ENCODE data around the gene COLEC11. TPM values are rescaled to one million over a fixed set of nuclear protein-coding genes. Genes with fewer than 3 reads are reported as not detected.

COLEC11 gene
- polyA plus RNA-seq, 1 donor, result 1.5 TPM

DNA sequence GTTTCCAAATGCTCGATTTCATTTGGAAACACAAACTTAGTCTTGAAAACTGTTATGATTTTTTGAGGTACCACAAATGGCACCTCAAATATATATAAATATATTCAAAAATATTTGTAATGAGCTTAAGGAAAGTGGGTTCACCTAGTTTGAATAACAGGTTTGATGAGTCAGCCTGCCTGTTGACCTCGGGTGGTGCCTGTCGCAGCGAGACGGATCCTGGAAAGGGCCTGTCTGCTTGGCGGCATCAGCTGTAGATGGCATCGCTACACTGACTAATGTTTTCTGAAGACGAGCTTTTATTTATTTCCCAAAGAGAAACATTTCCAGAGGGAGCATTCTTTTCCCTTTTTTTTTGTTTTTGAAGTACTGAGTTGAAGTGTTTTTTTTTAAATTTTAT lies 70.0 kb downstream of the COLEC11 start:
- H3K4me1 ChIP-seq (ENCODE audit: control insufficient read depth, insufficient read depth, low read length), result no peaks in the 10 kb centered on the region
- no peak for DNase-seq
- no peaks in the 10 kb centered on the region for H3K9me3 ChIP-seq (ENCODE audit: control insufficient read depth, low read depth, low read length)
- H3K4me3 ChIP-seq (ENCODE audit: low read length), result no peak overlapping the region
- WGBS (ENCODE audit: insufficient coverage, low lambda C conversion rate), result 86% methylated on average over 3 of the region's 8 CpGs
- no peaks in the 10 kb centered on the region for H3K36me3 ChIP-seq (ENCODE audit: control insufficient read depth, insufficient read depth, low read length)
- H3K27ac ChIP-seq (ENCODE audit: low read length), result no peak overlapping the region
- H3K27me3 ChIP-seq (ENCODE audit: control insufficient read depth, insufficient read depth, low read length), result no peaks in the 10 kb centered on the region

- no CpG with 5 or more reads among the region's 16 CpGs for WGBS (ENCODE audit: insufficient coverage, low lambda C conversion rate)
These were observed 71.1 kb downstream of the COLEC11 start for GRCh38 chr2:3665886-3666612.

GRCh38 chr2:3666613-3666975 lies 71.7 kb downstream of the COLEC11 start:
- Histone ChIP-seq H3K27me3 (ENCODE audit: control insufficient read depth, insufficient read depth, low read length) (no peaks in the 10 kb centered on the region), H3K9me3 (ENCODE audit: control insufficient read depth, low read depth, low read length) (no peaks in the 10 kb centered on the region), H3K4me3 (ENCODE audit: low read length) (no peak overlapping the region), H3K27ac (ENCODE audit: low read length) (no peak overlapping the region), H3K4me1 (ENCODE audit: control insufficient read depth, insufficient read depth, low read length) (no peaks in the 10 kb centered on the region), H3K36me3 (ENCODE audit: control insufficient read depth, insufficient read depth, low read length) (no peaks in the 10 kb centered on the region)
- no peak for DNase-seq
- no CpG with 5 or more reads among the region's 18 CpGs for WGBS (ENCODE audit: insufficient coverage, low lambda C conversion rate)

More at GRCh38 chr2:3665886-3666612, 71.1 kb downstream of the COLEC11 start:
- H3K27ac ChIP-seq (ENCODE audit: low read length), result no peak overlapping the region
- no peaks in the 10 kb centered on the region for H3K4me1 ChIP-seq (ENCODE audit: control insufficient read depth, insufficient read depth, low read length)
- H3K4me3 ChIP-seq (ENCODE audit: low read length), result no peak overlapping the region
- H3K27me3 ChIP-seq (ENCODE audit: control insufficient read depth, insufficient read depth, low read length), result no peaks in the 10 kb centered on the region
- H3K9me3 ChIP-seq (ENCODE audit: control insufficient read depth, low read depth, low read length), result no peaks in the 10 kb centered on the region
- no peak for DNase-seq
- no peaks in the 10 kb centered on the region for H3K36me3 ChIP-seq (ENCODE audit: control insufficient read depth, insufficient read depth, low read length)

DNA sequence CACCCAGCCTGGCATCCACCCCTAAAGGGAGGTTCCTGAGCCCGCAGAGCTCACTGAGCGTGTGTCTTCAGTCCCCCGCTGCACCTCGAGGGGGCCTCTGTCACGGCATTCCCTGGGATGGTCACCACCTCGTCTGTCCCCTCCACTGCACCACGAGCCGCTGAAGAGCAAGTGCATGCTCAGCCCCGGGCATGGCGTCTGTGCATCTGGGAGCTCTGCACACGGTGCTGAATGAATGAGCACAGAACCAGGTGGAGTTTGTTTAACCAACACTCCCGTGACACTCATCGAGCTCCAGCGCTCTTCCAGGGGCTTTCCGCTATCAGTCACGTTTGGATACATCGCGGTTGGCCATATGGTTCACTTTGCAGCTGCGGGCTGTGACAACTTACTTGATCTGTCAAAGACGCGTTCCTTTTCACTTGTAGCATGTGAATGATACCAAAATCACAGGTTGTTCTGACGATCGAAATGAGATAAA lies 72.3 kb downstream of the COLEC11 start:
- DNase-seq, result no peak

DNA sequence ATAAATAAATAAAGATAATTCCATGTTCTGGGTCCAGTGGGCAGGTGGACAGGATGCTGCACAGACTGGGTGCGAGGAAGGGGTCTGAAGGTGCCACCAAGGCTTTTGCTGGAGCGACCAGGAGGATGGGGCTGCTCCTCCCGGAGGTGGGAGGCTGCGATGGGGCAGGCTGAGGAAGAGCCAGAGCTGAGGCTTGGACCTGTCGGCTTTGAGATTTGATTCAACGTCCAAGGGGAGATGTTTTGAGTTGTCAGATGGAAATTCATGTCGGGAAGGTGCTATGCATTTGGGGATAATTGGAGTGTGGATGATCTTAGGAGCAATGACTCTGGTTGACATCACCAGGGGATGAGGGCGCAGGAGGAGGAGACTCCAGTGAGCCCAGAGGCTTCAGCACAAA lies 74.7 kb downstream of the COLEC11 start:
- H3K4me3 ChIP-seq (ENCODE audit: low read length), result no peak overlapping the region
- no peak for DNase-seq
- no CpG with 5 or more reads among the region's 8 CpGs for whole genome bisulfite sequencing (ENCODE audit: insufficient coverage, low lambda C conversion rate)
- no peaks in the 10 kb centered on the region for H3K9me3 ChIP-seq (ENCODE audit: control insufficient read depth, low read depth, low read length)
- no peaks in the 10 kb centered on the region for H3K36me3 ChIP-seq (ENCODE audit: control insufficient read depth, insufficient read depth, low read length)
- H3K4me1 ChIP-seq (ENCODE audit: control insufficient read depth, insufficient read depth, low read length), result no peaks in the 10 kb centered on the region
- no peaks in the 10 kb centered on the region for H3K27me3 ChIP-seq (ENCODE audit: control insufficient read depth, insufficient read depth, low read length)
- no peak overlapping the region for H3K27ac ChIP-seq (ENCODE audit: low read length)

More for the DNA sequence above, 72.3 kb downstream of the COLEC11 start:
- Histone ChIP-seq H3K27ac (ENCODE audit: low read length) (no peak overlapping the region), H3K9me3 (ENCODE audit: control insufficient read depth, low read depth, low read length) (no peaks in the 10 kb centered on the region), H3K36me3 (ENCODE audit: control insufficient read depth, insufficient read depth, low read length) (no peaks in the 10 kb centered on the region), H3K4me3 (ENCODE audit: low read length) (no peak overlapping the region), H3K4me1 (ENCODE audit: control insufficient read depth, insufficient read depth, low read length) (no peaks in the 10 kb centered on the region), H3K27me3 (ENCODE audit: control insufficient read depth, insufficient read depth, low read length) (no peaks in the 10 kb centered on the region)
- WGBS (ENCODE audit: insufficient coverage, low lambda C conversion rate), result no CpG with 5 or more reads among the region's 23 CpGs

- H3K4me1 ChIP-seq (ENCODE audit: control insufficient read depth, insufficient read depth, low read length), result no peaks in the 10 kb centered on the region
- no peak overlapping the region for H3K4me3 ChIP-seq (ENCODE audit: low read length)
- H3K9me3 ChIP-seq (ENCODE audit: control insufficient read depth, low read depth, low read length), result no peaks in the 10 kb centered on the region
- no peak overlapping the region for H3K27ac ChIP-seq (ENCODE audit: low read length)
- 80% methylated on average over 2 of the region's 15 CpGs for WGBS (ENCODE audit: insufficient coverage, low lambda C conversion rate)
- no peak for DNase-seq
- H3K36me3 ChIP-seq (ENCODE audit: control insufficient read depth, insufficient read depth, low read length), result no peaks in the 10 kb centered on the region
- H3K27me3 ChIP-seq (ENCODE audit: control insufficient read depth, insufficient read depth, low read length), result no peaks in the 10 kb centered on the region
These were observed 75.5 kb downstream of the COLEC11 start for GRCh38 chr2:3670376-3670775.

DNA sequence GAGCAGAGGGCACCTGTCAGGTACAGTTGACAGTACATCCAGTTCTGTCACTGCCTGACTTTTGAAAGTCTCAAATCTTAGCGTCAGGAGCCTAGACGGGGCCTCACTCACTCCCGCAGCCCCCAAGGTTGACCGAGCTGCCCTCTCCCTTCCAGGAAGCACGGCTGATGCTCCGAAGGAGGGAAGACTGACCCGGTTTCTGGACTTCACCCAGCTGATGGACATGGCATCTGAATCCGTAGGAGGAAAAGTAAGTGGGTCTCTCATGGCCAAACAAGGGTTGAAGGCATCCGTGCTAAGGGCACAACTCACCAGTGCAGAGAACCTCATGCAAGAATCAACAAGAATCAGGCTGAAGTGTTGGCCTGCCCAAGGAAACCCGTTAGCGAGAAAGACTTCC lies 76.0 kb downstream of the COLEC11 start:
- DNase-seq, result no peak
- Histone ChIP-seq H3K4me1 (ENCODE audit: control insufficient read depth, insufficient read depth, low read length) (no peaks in the 10 kb centered on the region), H3K9me3 (ENCODE audit: control insufficient read depth, low read depth, low read length) (no peaks in the 10 kb centered on the region), H3K4me3 (ENCODE audit: low read length) (no peak overlapping the region), H3K27me3 (ENCODE audit: control insufficient read depth, insufficient read depth, low read length) (no peaks in the 10 kb centered on the region), H3K27ac (ENCODE audit: low read length) (no peak overlapping the region), H3K36me3 (ENCODE audit: control insufficient read depth, insufficient read depth, low read length) (no peaks in the 10 kb centered on the region)
- WGBS (ENCODE audit: insufficient coverage, low lambda C conversion rate), result no CpG with 5 or more reads among the region's 11 CpGs

DNA sequence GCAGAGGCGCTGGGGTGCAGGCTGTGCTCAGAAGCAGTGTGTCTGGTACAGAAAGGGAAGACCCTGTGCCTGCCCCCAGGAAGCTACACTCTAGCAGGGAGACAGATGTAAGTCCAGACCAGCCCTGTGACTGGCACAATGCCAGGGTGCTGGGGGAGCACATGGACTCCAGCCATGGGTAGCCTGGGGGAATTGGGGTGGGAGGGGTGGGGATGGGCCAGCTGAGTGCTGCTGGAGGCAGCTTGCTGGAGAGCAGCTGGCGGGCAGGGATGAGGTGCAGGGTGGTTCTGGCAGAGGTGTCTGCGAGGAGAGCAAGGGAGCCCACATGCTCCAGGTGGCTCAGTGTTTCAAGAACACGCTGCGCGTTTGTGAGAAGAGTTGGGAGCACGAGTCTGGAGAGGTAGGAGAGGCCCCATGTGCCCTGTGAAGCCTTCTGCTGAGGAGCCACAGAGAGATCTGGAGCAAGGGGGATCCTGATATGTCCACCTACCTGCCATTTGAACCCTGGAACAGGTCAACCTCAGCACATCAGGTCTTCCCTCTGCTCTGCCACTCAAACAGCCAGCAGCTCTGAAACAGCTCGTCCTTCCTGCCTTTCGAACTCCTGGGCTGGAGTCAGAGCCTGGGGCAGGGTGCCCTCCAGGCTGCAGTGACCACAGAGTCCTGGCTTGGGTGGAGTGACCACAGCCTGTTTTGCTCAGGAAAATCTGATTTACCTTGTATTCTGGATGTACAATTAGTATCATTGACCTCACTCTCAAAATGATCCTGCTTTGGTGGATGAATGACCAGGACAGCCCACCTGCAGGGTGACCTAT lies 78.2 kb downstream of the COLEC11 start:
- H3K4me1 ChIP-seq (ENCODE audit: control insufficient read depth, insufficient read depth, low read length), result no peaks in the 10 kb centered on the region
- no peak for DNase-seq
- no peak overlapping the region for H3K4me3 ChIP-seq (ENCODE audit: low read length)
- no peak overlapping the region for H3K27ac ChIP-seq (ENCODE audit: low read length)
- WGBS (ENCODE audit: insufficient coverage, low lambda C conversion rate), result no CpG with 5 or more reads among the region's 9 CpGs
- H3K27me3 ChIP-seq (ENCODE audit: control insufficient read depth, insufficient read depth, low read length), result peaks cover under 1% of the 10 kb centered on the region
- H3K9me3 ChIP-seq (ENCODE audit: control insufficient read depth, low read depth, low read length), result no peaks in the 10 kb centered on the region
- H3K36me3 ChIP-seq (ENCODE audit: control insufficient read depth, insufficient read depth, low read length), result no peaks in the 10 kb centered on the region

DNA sequence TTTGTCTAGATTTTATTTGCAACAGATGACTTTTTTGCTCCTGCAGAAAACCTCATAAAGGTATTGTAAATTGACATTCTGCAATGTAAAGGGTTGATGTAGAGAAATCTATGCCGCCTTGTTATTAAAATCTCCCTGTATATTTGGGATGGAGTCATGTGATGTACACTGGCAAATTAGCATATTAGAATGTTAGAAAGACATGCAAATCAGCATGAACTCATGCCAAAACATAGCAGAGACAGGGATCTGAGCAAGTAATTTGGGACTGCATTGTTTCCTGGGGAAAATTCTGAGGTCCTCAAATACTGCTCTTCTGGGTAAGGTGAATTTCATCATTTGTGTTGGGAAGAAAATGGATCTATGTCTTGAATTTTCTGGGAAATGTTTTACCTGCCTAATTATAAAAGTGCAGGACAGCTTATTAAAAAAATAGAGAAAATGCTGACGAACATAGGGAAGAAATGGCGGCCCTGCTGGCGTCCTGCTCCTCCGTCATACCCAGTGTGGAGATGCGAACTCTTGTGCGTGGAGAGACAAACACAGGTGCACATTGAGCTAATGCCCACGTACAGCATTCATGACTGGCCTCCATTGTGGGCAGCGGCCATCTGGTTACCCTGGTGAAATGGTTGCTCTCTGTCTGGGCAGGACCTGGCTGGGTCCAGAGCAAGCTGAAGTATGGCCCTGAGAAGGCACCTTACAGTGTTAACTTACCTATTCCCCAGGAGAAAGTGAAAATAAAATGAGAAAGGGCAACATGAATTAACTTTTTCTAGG lies 79.3 kb downstream of the COLEC11 start:
- Histone ChIP-seq H3K4me3 (ENCODE audit: low read length) (no peak overlapping the region), H3K9me3 (ENCODE audit: control insufficient read depth, low read depth, low read length) (no peaks in the 10 kb centered on the region), H3K36me3 (ENCODE audit: control insufficient read depth, insufficient read depth, low read length) (no peaks in the 10 kb centered on the region), H3K4me1 (ENCODE audit: control insufficient read depth, insufficient read depth, low read length) (no peaks in the 10 kb centered on the region), H3K27ac (ENCODE audit: low read length) (no peak overlapping the region), H3K27me3 (ENCODE audit: control insufficient read depth, insufficient read depth, low read length) (peaks cover 2% of the 10 kb centered on the region)
- WGBS (ENCODE audit: insufficient coverage, low lambda C conversion rate), result no CpG with 5 or more reads among the region's 9 CpGs
- no peak for DNase-seq

- Histone ChIP-seq H3K27ac (ENCODE audit: low read length) (no peak overlapping the region), H3K36me3 (ENCODE audit: control insufficient read depth, insufficient read depth, low read length) (no peaks in the 10 kb centered on the region), H3K4me1 (ENCODE audit: control insufficient read depth, insufficient read depth, low read length) (no peaks in the 10 kb centered on the region), H3K4me3 (ENCODE audit: low read length) (no peak overlapping the region), H3K27me3 (ENCODE audit: control insufficient read depth, insufficient read depth, low read length) (peaks cover 2% of the 10 kb centered on the region), H3K9me3 (ENCODE audit: control insufficient read depth, low read depth, low read length) (no peaks in the 10 kb centered on the region)
- no peak for DNase-seq
- 100% methylated on average over 2 of the region's 4 CpGs for WGBS (ENCODE audit: insufficient coverage, low lambda C conversion rate)
These were observed 80.8 kb downstream of the COLEC11 start for GRCh38 chr2:3675687-3676086.
